ENCODE results near the gene UBXN4.

UBXN4 gene

GRCh38 chr2:135820003-135820618 is 78.5 kb downstream of the UBXN4 start:
- Histone ChIP-seq H3K4me3 (ENCODE audit: low read depth, low read length) (no peak overlapping the region), H3K9me3 (ENCODE audit: control insufficient read depth, low read length) (no peaks in the 10 kb centered on the region), H3K27me3 (ENCODE audit: control insufficient read depth, insufficient read depth, low read length) (no peaks in the 10 kb centered on the region), H3K27ac (no peak overlapping the region), H3K36me3 (ENCODE audit: control insufficient read depth, insufficient read depth, low read length) (no peaks in the 10 kb centered on the region), H2AFZ (no peak overlapping the region), H3K9ac (no peak overlapping the region), H3K79me2 (no peaks in the 10 kb centered on the region), H3K4me2 (ENCODE audit: low read length) (no peak overlapping the region), H3K4me1 (no peaks in the 10 kb centered on the region)
- no peak for TF ChIP-seq CTCF (IDR thresholded peaks at IDR 0.05)

GRCh38 chr2:135821190-135821589 is 79.5 kb downstream of the UBXN4 start:
- Histone ChIP-seq H2AFZ (no peak overlapping the region), H3K9ac (no peak overlapping the region), H3K27me3 (ENCODE audit: control insufficient read depth, insufficient read depth, low read length) (no peaks in the 10 kb centered on the region), H3K4me1 (no peaks in the 10 kb centered on the region), H3K36me3 (ENCODE audit: control insufficient read depth, insufficient read depth, low read length) (no peaks in the 10 kb centered on the region), H3K79me2 (no peaks in the 10 kb centered on the region), H3K4me2 (ENCODE audit: low read length) (no peak overlapping the region), H3K27ac (no peak overlapping the region), H3K4me3 (ENCODE audit: low read depth, low read length) (no peak overlapping the region), H3K9me3 (ENCODE audit: control insufficient read depth, low read length) (no peaks in the 10 kb centered on the region)
- no peak for TF ChIP-seq CTCF (IDR thresholded peaks at IDR 0.05)

GRCh38 chr2:135822855-135823254 is 81.2 kb downstream of the UBXN4 start:
- Histone ChIP-seq H3K9me3 (ENCODE audit: control insufficient read depth, low read length) (no peaks in the 10 kb centered on the region), H3K4me3 (ENCODE audit: low read depth, low read length) (no peak overlapping the region), H3K79me2 (no peaks in the 10 kb centered on the region), H3K27ac (no peak overlapping the region), H3K36me3 (ENCODE audit: control insufficient read depth, insufficient read depth, low read length) (no peaks in the 10 kb centered on the region), H3K4me2 (ENCODE audit: low read length) (no peak overlapping the region), H3K27me3 (ENCODE audit: control insufficient read depth, insufficient read depth, low read length) (no peaks in the 10 kb centered on the region), H3K4me1 (no peaks in the 10 kb centered on the region), H2AFZ (no peak overlapping the region), H3K9ac (no peak overlapping the region)
- TF ChIP-seq CTCF (IDR thresholded peaks at IDR 0.05): no peak

- no peaks in the 10 kb centered on the region for H3K4me1 ChIP-seq
- H3K27ac ChIP-seq: no peak overlapping the region
- no peak overlapping the region for H3K9ac ChIP-seq
Measured at GRCh38 chr2:135825131-135825530, 83.5 kb downstream of the UBXN4 start.

More at GRCh38 chr2:135825131-135825530, 83.5 kb downstream of the UBXN4 start:
- Histone ChIP-seq H3K36me3 (ENCODE audit: control insufficient read depth, insufficient read depth, low read length) (no peaks in the 10 kb centered on the region), H3K79me2 (no peaks in the 10 kb centered on the region), H3K27me3 (ENCODE audit: control insufficient read depth, insufficient read depth, low read length) (no peaks in the 10 kb centered on the region), H3K4me3 (ENCODE audit: low read depth, low read length) (no peak overlapping the region), H3K9me3 (ENCODE audit: control insufficient read depth, low read length) (no peaks in the 10 kb centered on the region), H2AFZ (no peak overlapping the region), H3K4me2 (ENCODE audit: low read length) (no peak overlapping the region)
- no peak for TF ChIP-seq CTCF (IDR thresholded peaks at IDR 0.05)

Data from parathyroid adenoma (tissue), 2 donors.